Measurements from ENCODE around the gene KIRREL3.
"Not testable (repeated sequence)": the region's sequence is repeated elsewhere in the genome, so short reads cannot be mapped to it uniquely, and the experiment has no call there.

KIRREL3 gene

GRCh38 chr11:126398721-126399120 is 601.8 kb downstream of the KIRREL3 start:
- no peak for DNase-seq (ENCODE audit: low read depth)

GRCh38 chr11:126398296-126398695 is 602.3 kb downstream of the KIRREL3 start:
- DNase-seq (ENCODE audit: low read depth), result no peak

GRCh38 chr11:126396965-126397364 is 603.6 kb downstream of the KIRREL3 start:
- no peak for DNase-seq (ENCODE audit: low read depth)

GRCh38 chr11:126396266-126396665 is 604.3 kb downstream of the KIRREL3 start:
- DNase-seq (ENCODE audit: low read depth), result not testable (repeated sequence)

GRCh38 chr11:126395784-126396183 is 604.8 kb downstream of the KIRREL3 start:
- not testable (repeated sequence) for DNase-seq (ENCODE audit: low read depth)

- not testable (repeated sequence) for DNase-seq (ENCODE audit: low read depth)
Observed at GRCh38 chr11:126394634-126395072, 605.9 kb downstream of the KIRREL3 start.

GRCh38 chr11:126394036-126394435 is 606.5 kb downstream of the KIRREL3 start:
- DNase-seq (ENCODE audit: low read depth), result no peak

GRCh38 chr11:126393143-126393542 is 607.4 kb downstream of the KIRREL3 start:
- no peak for DNase-seq (ENCODE audit: low read depth)

GRCh38 chr11:126392633-126393013 is 607.9 kb downstream of the KIRREL3 start:
- no peak for DNase-seq (ENCODE audit: low read depth)

- no peak for DNase-seq (ENCODE audit: low read depth)
Observed at GRCh38 chr11:126391970-126392632, 608.5 kb downstream of the KIRREL3 start.

GRCh38 chr11:126391286-126391954 is 609.1 kb downstream of the KIRREL3 start:
- DNase-seq (ENCODE audit: low read depth), result no peak

GRCh38 chr11:126390272-126390867 is 610.2 kb downstream of the KIRREL3 start:
- DNase-seq (ENCODE audit: low read depth), result no peak

- DNase-seq (ENCODE audit: low read depth), result no peak
Observed at GRCh38 chr11:126387857-126388256, 612.7 kb downstream of the KIRREL3 start.

- not testable (repeated sequence) for DNase-seq (ENCODE audit: low read depth)
Observed at GRCh38 chr11:126386729-126387071, 613.9 kb downstream of the KIRREL3 start.

- DNase-seq (ENCODE audit: low read depth), result no peak
Observed at GRCh38 chr11:126385991-126386728, 614.4 kb downstream of the KIRREL3 start.

GRCh38 chr11:126384449-126385070 is 616.0 kb downstream of the KIRREL3 start:
- no peak for DNase-seq (ENCODE audit: low read depth)

GRCh38 chr11:126383339-126384335 is 616.9 kb downstream of the KIRREL3 start:
- no peak for DNase-seq (ENCODE audit: low read depth)

GRCh38 chr11:126382641-126383040 is 617.9 kb downstream of the KIRREL3 start:
- DNase-seq (ENCODE audit: low read depth), result not testable (repeated sequence)

GRCh38 chr11:126381960-126382359 is 618.6 kb downstream of the KIRREL3 start:
- DNase-seq (ENCODE audit: low read depth), result not testable (repeated sequence)

- no peak for DNase-seq (ENCODE audit: low read depth)
Observed at GRCh38 chr11:126380909-126381308, 619.7 kb downstream of the KIRREL3 start.

- no peak for DNase-seq (ENCODE audit: low read depth)
Observed at GRCh38 chr11:126378763-126379162, 621.8 kb downstream of the KIRREL3 start.

Data from activated T-helper 1 cell treated with Interleukin-2 at 50 U/mL for 16 hours (primary cell).